PFSK-1 (cell line): Measurements from ENCODE around the gene ORM1.

ENCODE experiments used
- POLR2AphosphoS5 ChIP-seq: IDR thresholded peaks from 2 replicates; pipeline ENCODE4 v1.6.1; 2012; ENCODE audit warnings: low read depth, mild to moderate bottlenecking, control low read depth, low read length, moderate library complexity
- SIN3A ChIP-seq: IDR thresholded peaks from 2 replicates; pipeline ENCODE4 v1.6.1; 2012; ENCODE audit warnings: mild to moderate bottlenecking, low read length, moderate library complexity, borderline replicate concordance; ENCODE audit not compliant: insufficient read depth
- TAF1 ChIP-seq: IDR thresholded peaks from 2 replicates; pipeline ENCODE4 v1.6.1; 2012; ENCODE audit warnings: low read length, control low read depth, borderline replicate concordance; ENCODE audit not compliant: insufficient read depth
- TF ChIP-seq, protein P1 (sequence below), 2 experiments: IDR thresholded peaks; 2 replicates each; pipeline versions ENCODE4 v1.6.1 to v1.8.0; 2011 to 2012; ENCODE audit warnings: low read depth in 2 of 2, low read length in 2 of 2, control low read depth in 1 of 2, inconsistent platforms in 1 of 2, mild to moderate bottlenecking in 1 of 2, moderate library complexity in 1 of 2; ENCODE audit not compliant: insufficient read depth in 1 of 2

DNA sequence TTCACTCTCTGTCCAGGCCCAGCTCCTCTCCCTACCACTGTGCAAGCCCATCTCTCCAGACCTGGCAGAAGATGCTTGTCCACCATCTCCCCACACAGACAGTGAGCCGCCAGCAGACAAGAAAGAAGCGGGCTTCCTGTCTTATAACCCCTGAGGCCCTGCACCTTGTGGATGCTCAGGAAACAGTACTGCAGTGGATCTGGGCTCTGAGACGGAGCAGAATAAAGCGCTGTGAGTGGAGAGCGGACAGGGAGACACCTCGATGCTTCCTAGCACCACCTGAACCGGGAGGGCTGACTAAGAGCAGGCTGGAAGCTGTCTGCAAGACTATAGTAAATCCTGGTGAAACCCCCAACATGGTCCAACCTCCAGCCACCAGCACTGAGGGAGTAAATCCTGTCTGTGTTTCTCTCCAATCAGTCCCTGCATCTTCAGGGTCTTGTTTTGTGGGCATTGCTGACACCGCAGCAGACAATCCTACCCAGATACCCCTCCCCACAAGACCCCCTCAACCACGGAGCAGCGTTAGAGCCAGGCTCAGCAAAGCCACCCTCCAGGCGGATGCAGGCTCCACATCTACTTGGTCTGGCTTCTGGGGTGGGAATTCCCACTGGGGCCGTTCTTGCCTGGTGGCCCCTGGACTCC is 25.5 kb downstream of the ORM1 start:
- no peak for TF ChIP-seq TAF1
- no peak for TF ChIP-seq POLR2AphosphoS5
- TF ChIP-seq, protein P1, sequence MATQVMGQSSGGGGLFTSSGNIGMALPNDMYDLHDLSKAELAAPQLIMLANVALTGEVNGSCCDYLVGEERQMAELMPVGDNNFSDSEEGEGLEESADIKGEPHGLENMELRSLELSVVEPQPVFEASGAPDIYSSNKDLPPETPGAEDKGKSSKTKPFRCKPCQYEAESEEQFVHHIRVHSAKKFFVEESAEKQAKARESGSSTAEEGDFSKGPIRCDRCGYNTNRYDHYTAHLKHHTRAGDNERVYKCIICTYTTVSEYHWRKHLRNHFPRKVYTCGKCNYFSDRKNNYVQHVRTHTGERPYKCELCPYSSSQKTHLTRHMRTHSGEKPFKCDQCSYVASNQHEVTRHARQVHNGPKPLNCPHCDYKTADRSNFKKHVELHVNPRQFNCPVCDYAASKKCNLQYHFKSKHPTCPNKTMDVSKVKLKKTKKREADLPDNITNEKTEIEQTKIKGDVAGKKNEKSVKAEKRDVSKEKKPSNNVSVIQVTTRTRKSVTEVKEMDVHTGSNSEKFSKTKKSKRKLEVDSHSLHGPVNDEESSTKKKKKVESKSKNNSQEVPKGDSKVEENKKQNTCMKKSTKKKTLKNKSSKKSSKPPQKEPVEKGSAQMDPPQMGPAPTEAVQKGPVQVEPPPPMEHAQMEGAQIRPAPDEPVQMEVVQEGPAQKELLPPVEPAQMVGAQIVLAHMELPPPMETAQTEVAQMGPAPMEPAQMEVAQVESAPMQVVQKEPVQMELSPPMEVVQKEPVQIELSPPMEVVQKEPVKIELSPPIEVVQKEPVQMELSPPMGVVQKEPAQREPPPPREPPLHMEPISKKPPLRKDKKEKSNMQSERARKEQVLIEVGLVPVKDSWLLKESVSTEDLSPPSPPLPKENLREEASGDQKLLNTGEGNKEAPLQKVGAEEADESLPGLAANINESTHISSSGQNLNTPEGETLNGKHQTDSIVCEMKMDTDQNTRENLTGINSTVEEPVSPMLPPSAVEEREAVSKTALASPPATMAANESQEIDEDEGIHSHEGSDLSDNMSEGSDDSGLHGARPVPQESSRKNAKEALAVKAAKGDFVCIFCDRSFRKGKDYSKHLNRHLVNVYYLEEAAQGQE (IDR thresholded peaks at IDR 0.05; ENCODE audit: insufficient read depth in 1 of 2, low read depth in 2 of 2, low read length in 2 of 2): no peak
- TF ChIP-seq SIN3A: no peak
